Brain microvascular endothelial cell (primary cell): ENCODE data around the gene OPN1SW.

Source experiments
- DNase-seq: peaks from one replicate; pipeline ENCODE4 v3.0.0-alpha.2; 2020
- H3K27ac ChIP-seq: fragments of 250-450 bp; sonication (Bioruptor Pico); 2 replicates; pipeline ENCODE4 v1.5.1; 2020; ENCODE audit warnings: mild to moderate bottlenecking, moderate library complexity
- H3K27me3 ChIP-seq: fragments of 250-450 bp; sonication (Bioruptor Pico); replicated peaks from 2 replicates; pipeline ENCODE4 v1.5.1; 2020; ENCODE audit warnings: mild to moderate bottlenecking
- H3K36me3 ChIP-seq: fragments of 250-450 bp; sonication (Bioruptor Pico); replicated peaks from 2 replicates; pipeline ENCODE4 v1.5.1; 2020; ENCODE audit warnings: mild to moderate bottlenecking
- H3K4me3 ChIP-seq: 2 replicates; pipeline ENCODE4 v1.5.1; 2011; ENCODE audit warnings: low read depth, mild to moderate bottlenecking, control low read depth, low read length, moderate library complexity
- CTCF ChIP-seq: IDR thresholded peaks from 2 replicates; pipeline ENCODE4 v1.5.1; 2011; ENCODE audit warnings: low read depth, mild to moderate bottlenecking, moderate library complexity, low read length, control low read depth, inconsistent platforms; ENCODE audit errors: missing control alignments
- in situ Hi-C: cut with HindIII; loops from 2 replicates; pipeline ENCODE4 v1.10.0; 2017; ENCODE audit warnings: low sequenced_read_pairs, low pct_ligation_motif_present

OPN1SW gene

GRCh38 chr7:128775744-128776474 is at the start of gene OPN1SW:
Gene OPN1SW (minus strand): TSS chr7:128775794. CDS start chr7:128775781, 13 bp downstream.
- DNase-seq: no peak
- in situ Hi-C loops: no loop called here
- no peak for TF ChIP-seq CTCF
- Histone ChIP-seq H3K4me3 (no peak within 1 kb of the TSS), H3K27me3 (no peaks in the 10 kb centered on the region), H3K27ac (no peak within 1 kb of the TSS), H3K36me3 (peaks cover 39% of the 10 kb centered on the region)

GRCh38 chr7:128821724-128822123 is 46.1 kb upstream of the OPN1SW start:
- H3K27ac ChIP-seq: no peak overlapping the region
- no peaks in the 10 kb centered on the region for H3K27me3 ChIP-seq
- TF ChIP-seq CTCF: no peak
- in situ Hi-C loops: no loop called here
- DNase-seq: no peak
- no peak overlapping the region for H3K4me3 ChIP-seq
- no peaks in the 10 kb centered on the region for H3K36me3 ChIP-seq

- H3K4me3 ChIP-seq: no peak overlapping the region
- no peaks in the 10 kb centered on the region for H3K27me3 ChIP-seq
Observed at GRCh38 chr7:128818694-128819093, 43.1 kb upstream of the OPN1SW start.

GRCh38 chr7:128815289-128815942 is 39.8 kb upstream of the OPN1SW start:
- no peak for TF ChIP-seq CTCF
- no peak overlapping the region for H3K4me3 ChIP-seq
- no peaks in the 10 kb centered on the region for H3K27me3 ChIP-seq
- no peak overlapping the region for H3K27ac ChIP-seq
- no peak for DNase-seq
- H3K36me3 ChIP-seq: no peaks in the 10 kb centered on the region
- in situ Hi-C loops: no loop called here

More at GRCh38 chr7:128818694-128819093, 43.1 kb upstream of the OPN1SW start:
- no peak for TF ChIP-seq CTCF
- no peak for DNase-seq
- in situ Hi-C loops: no loop called here
- H3K27ac ChIP-seq: no peak overlapping the region
- H3K36me3 ChIP-seq: no peaks in the 10 kb centered on the region

- in situ Hi-C loops: no loop called here
- DNase-seq: no peak
- no peak for TF ChIP-seq CTCF
- no peak overlapping the region for H3K27ac ChIP-seq
- H3K4me3 ChIP-seq: no peak overlapping the region
- no peaks in the 10 kb centered on the region for H3K27me3 ChIP-seq
- H3K36me3 ChIP-seq: no peaks in the 10 kb centered on the region
Observed at GRCh38 chr7:128814499-128814898, 38.9 kb upstream of the OPN1SW start.
